PC-9 (cell line): ENCODE results near the gene FXYD6. TPM values are rescaled to one million over a fixed set of nuclear protein-coding genes. Genes with fewer than 3 reads are reported as not detected.

Source experiments
- BruUV-seq: library from RNA; stranded (reverse); fragments of 400-500 nt; replicated peaks from 2 replicates; lab custom pipeline; 2021; lab: Mats Ljungman, UMichigan
- CTCF ChIA-PET: fragments of 300-600 bp; sonication (Branson Sonifier 250); formaldehyde crosslinking; loops from one replicate; lab custom pipeline; 2022; ENCODE audit warnings: antibody characterized with exemption; lab: Charles Lee
- POLR2A ChIA-PET: fragments of 300-600 bp; sonication (Branson Sonifier 250); formaldehyde crosslinking; loops from one replicate; lab custom pipeline; 2022; ENCODE audit warnings: antibody characterized with exemption; ENCODE audit not compliant: unreplicated experiment; lab: Charles Lee
- DNase-seq, 2 experiments: peaks; one replicate each; pipeline versions ENCODE4 v3.0.0 to v3.0.0-alpha.2; 2015 to 2022; ENCODE audit warnings: mixed read lengths in 1 of 2
- H2AFZ ChIP-seq: fragments of 200-600 bp; sonication (generic); 2 replicates; pipeline ENCODE4 v1.8.1; 2017; ENCODE audit warnings: antibody characterized with exemption
- H3F3A ChIP-seq: fragments of 200-600 bp; sonication (generic); 2 replicates; pipeline ENCODE4 v1.8.1; 2017; ENCODE audit warnings: antibody characterized with exemption, mild to moderate bottlenecking, low read depth; ENCODE audit not compliant: insufficient read depth
- H3K27ac ChIP-seq: fragments of 200-600 bp; sonication (generic); 2 replicates; pipeline ENCODE4 v1.6.1; 2016; ENCODE audit warnings: mixed run types
- H3K27me3 ChIP-seq: fragments of 200-600 bp; sonication (generic); 2 replicates; pipeline ENCODE4 v1.6.1; 2016; ENCODE audit warnings: low read depth, mixed run types; ENCODE audit not compliant: insufficient read depth
- H3K36me3 ChIP-seq: fragments of 200-600 bp; sonication (generic); 2 replicates; pipeline ENCODE4 v1.6.1; 2016; ENCODE audit warnings: low read depth, mixed run types
- H3K4me1 ChIP-seq: fragments of 200-600 bp; sonication (generic); replicated peaks from 2 replicates; pipeline ENCODE4 v1.6.1; 2016; ENCODE audit warnings: mixed run types; ENCODE audit not compliant: insufficient read depth
- H3K4me2 ChIP-seq: fragments of 200-600 bp; sonication (generic); 2 replicates; pipeline ENCODE4 v1.6.1; 2017; ENCODE audit warnings: mixed run types
- H3K4me3 ChIP-seq: fragments of 200-600 bp; sonication (generic); 2 replicates; pipeline ENCODE4 v1.6.1; 2016; ENCODE audit warnings: mixed run types
- H3K79me2 ChIP-seq: fragments of 200-600 bp; sonication (generic); 2 replicates; pipeline ENCODE4 v1.6.1; 2017; ENCODE audit warnings: low read depth, mixed run types
- H3K9me2 ChIP-seq: fragments of 200-600 bp; sonication (generic); 2 replicates; pipeline ENCODE4 v1.8.1; 2017; ENCODE audit warnings: mild to moderate bottlenecking; ENCODE audit not compliant: insufficient read depth
- H3K9me3 ChIP-seq: fragments of 200-600 bp; sonication (generic); 2 replicates; pipeline ENCODE4 v1.8.1; 2016; ENCODE audit warnings: low read depth; ENCODE audit not compliant: insufficient read depth
- H4K20me1 ChIP-seq: fragments of 200-600 bp; sonication (generic); 2 replicates; pipeline ENCODE4 v1.8.1; 2017; ENCODE audit not compliant: insufficient read depth
- CTCF ChIP-seq: fragments of 200-600 bp; sonication (generic); conservative IDR thresholded peaks from 2 replicates; pipeline ENCODE4 v1.6.1; 2017; ENCODE audit warnings: mixed run types, antibody characterized with exemption, mild to moderate bottlenecking, moderate library complexity
- EZH2 ChIP-seq: fragments of 200-600 bp; sonication (generic); IDR thresholded peaks from 2 replicates; pipeline ENCODE4 v1.8.0; 2017; ENCODE audit warnings: antibody characterized with exemption, low read depth
- intact Hi-C: fragments of 100-400 bp; cut with micrococcal nuclease; formaldehyde crosslinking; loops from one replicate; pipeline ENCODE4 v1.10.0; 2022; ENCODE audit not compliant: unreplicated experiment
- total RNA-seq: library from RNA; stranded (reverse); gene quantifications from 2 replicates; pipeline ENCODE4 v1.2.3, GENCODE V29; 2021

The FXYD6 gene
- total RNA-seq, 1 experiment from 2014 or later = 0.20 TPM

GRCh38 chr11:117907276-117908108, 31.0 kb upstream of the FXYD6 start:
- Histone ChIP-seq H3K4me1 (peaks cover 12% of the 10 kb centered on the region), H3K27ac (peak overlapping the region; percentile 57), H3F3A (peaks cover 13% of the 10 kb centered on the region; the same call in 1 of the 2 replicates), H4K20me1 (no peaks in the 10 kb centered on the region), H3K4me3 (peak overlapping the region; percentile 39; the same call in 1 of the 2 replicates), H3K4me2 (peak overlapping the region; percentile 63), H3K9me2 (no peaks in the 10 kb centered on the region), H3K36me3 (peaks cover 15% of the 10 kb centered on the region; the same call in 1 of the 2 replicates), H3K9me3 (no peaks in the 10 kb centered on the region), H3K79me2 (no peaks in the 10 kb centered on the region), H2AFZ (0 out of 2 replicates have a peak overlapping the region, but pooled peaks have one; percentile 55), H3K27me3 (no peaks in the 10 kb centered on the region)
- DNase-seq = peak; percentile 94 to 95
- intact Hi-C loops = no loop called here
- BruUV-seq = TSS peak; percentile 95
- TF ChIP-seq EZH2 (no peak), CTCF (no peak)
- ChIA-PET CTCF (interaction anchor here (1.3 kb wide), 1 partner anchor 39 kb away, joined by 19 read pairs; no protein-coding TSS in a partner anchor), POLR2A (interaction anchor here (0.5 to 0.7 kb wide), 5 partner anchors 11 to 704 kb away, joined by 3 to 6 read pairs (median 3); no protein-coding TSS in a partner anchor)

- Histone ChIP-seq H3K27ac (no peak overlapping the region), H3K4me3 (no peak overlapping the region), H3K79me2 (no peaks in the 10 kb centered on the region), H2AFZ (no peak overlapping the region), H4K20me1 (no peaks in the 10 kb centered on the region), H3K27me3 (no peaks in the 10 kb centered on the region), H3F3A (peaks cover 13% of the 10 kb centered on the region; the same call in 1 of the 2 replicates), H3K4me1 (peaks cover 12% of the 10 kb centered on the region), H3K36me3 (peaks cover 15% of the 10 kb centered on the region; the same call in 1 of the 2 replicates), H3K9me3 (no peaks in the 10 kb centered on the region), H3K9me2 (no peaks in the 10 kb centered on the region), H3K4me2 (peak overlapping the region; percentile 63)
- ChIA-PET CTCF (interaction anchor here (1.3 kb wide), 1 partner anchor 40 kb away, joined by 19 read pairs; no protein-coding TSS in a partner anchor), POLR2A (interaction anchor here (0.5 kb wide), 2 partner anchors 15 to 705 kb away, joined by 3 to 6 read pairs; no protein-coding TSS in a partner anchor)
- TSS peak; percentile 72 for BruUV-seq
- TF ChIP-seq EZH2 (no peak), CTCF (no peak)
- intact Hi-C loops = no loop called here
- DNase-seq = no peak
These were observed 30.3 kb upstream of the FXYD6 start for GRCh38 chr11:117906710-117907109.

GRCh38 chr11:117906126-117906525, 29.7 kb upstream of the FXYD6 start:
- Histone ChIP-seq H4K20me1 (no peaks in the 10 kb centered on the region), H3K9me3 (no peaks in the 10 kb centered on the region), H3K9me2 (no peaks in the 10 kb centered on the region), H3F3A (peaks cover 13% of the 10 kb centered on the region; the same call in 1 of the 2 replicates), H3K4me3 (no peak overlapping the region), H2AFZ (no peak overlapping the region), H3K79me2 (no peaks in the 10 kb centered on the region), H3K36me3 (peaks cover 15% of the 10 kb centered on the region; the same call in 1 of the 2 replicates), H3K27me3 (no peaks in the 10 kb centered on the region), H3K4me2 (no peak overlapping the region), H3K4me1 (peaks cover 12% of the 10 kb centered on the region), H3K27ac (no peak overlapping the region)
- BruUV-seq = no TSS peak
- TF ChIP-seq EZH2 = no peak
- TF ChIP-seq CTCF = no peak
- ChIA-PET POLR2A (no interaction called here), CTCF (no interaction called here)
- intact Hi-C loops = no loop called here
- no peak for DNase-seq
